Ammon's horn (tissue), 1 donor: ENCODE data around the gene PYURF.

Source experiments
- DNase-seq: peaks from one replicate; pipeline ENCODE4 v3.0.0-alpha.2; 2016; ENCODE audit warnings: low spot score

Gene PYURF

GRCh38 chr4:88511236-88511635 lies 12.3 kb downstream of the PYURF start:
- no peak for DNase-seq

GRCh38 chr4:88503344-88503743 lies 20.2 kb downstream of the PYURF start:
- no peak for DNase-seq

GRCh38 chr4:88497859-88498409 lies 25.6 kb downstream of the PYURF start:
- DNase-seq, result no peak

GRCh38 chr4:88489100-88489761 lies 34.3 kb downstream of the PYURF start:
- DNase-seq, result no peak

GRCh38 chr4:88481537-88481936 lies 42.0 kb downstream of the PYURF start:
- DNase-seq, result no peak

GRCh38 chr4:88478247-88478646 lies 45.3 kb downstream of the PYURF start:
- DNase-seq, result no peak

- no peak for DNase-seq
These were observed 46.2 kb downstream of the PYURF start for GRCh38 chr4:88477229-88477860.
